HEK293T (cell line): ENCODE results near the gene SPTA1.

Source experiments
- ARNT ChIP-seq: fragments of 450-650 bp; IDR thresholded peaks from 2 replicates; pipeline ENCODE4 v1.6.1; 2017; ENCODE audit warnings: mild to moderate bottlenecking
- BHLHE40 ChIP-seq: fragments of 450-650 bp; IDR thresholded peaks from 2 replicates; pipeline ENCODE4 v1.6.1; 2016; ENCODE audit warnings: mild to moderate bottlenecking, moderate library complexity, borderline replicate concordance
- CTBP1 ChIP-seq: fragments of 450-650 bp; IDR thresholded peaks from 2 replicates; pipeline ENCODE4 v1.6.1; 2016; ENCODE audit warnings: borderline replicate concordance
- FOXK2 ChIP-seq: fragments of 450-650 bp; IDR thresholded peaks from 2 replicates; pipeline ENCODE4 v1.6.1; 2016; ENCODE audit warnings: mild to moderate bottlenecking
- FOXM1 ChIP-seq: fragments of 450-650 bp; IDR thresholded peaks from 2 replicates; pipeline ENCODE4 v1.6.1; 2017; ENCODE audit warnings: mild to moderate bottlenecking, borderline replicate concordance
- L3MBTL2 ChIP-seq: fragments of 450-650 bp; conservative IDR thresholded peaks from 2 replicates; pipeline ENCODE4 v1.6.1; 2016; ENCODE audit warnings: mild to moderate bottlenecking
- LEF1 ChIP-seq: fragments of 450-650 bp; IDR thresholded peaks from 2 replicates; pipeline ENCODE4 v1.6.1; 2017; ENCODE audit warnings: mild to moderate bottlenecking, borderline replicate concordance
- SP1 ChIP-seq: fragments of 450-650 bp; IDR thresholded peaks from 2 replicates; pipeline ENCODE4 v1.6.1; 2017
- SUZ12 ChIP-seq: fragments of 450-650 bp; IDR thresholded peaks from 2 replicates; pipeline ENCODE4 v1.6.1; 2016; ENCODE audit warnings: mild to moderate bottlenecking
- ZNF384 ChIP-seq: fragments of 450-650 bp; IDR thresholded peaks from 2 replicates; pipeline ENCODE4 v1.6.1; 2016

- TF ChIP-seq SUZ12 (no peak), ZNF384 (no peak), L3MBTL2 (no peak), FOXM1 (no peak), ARNT (no peak), FOXK2 (no peak), BHLHE40 (no peak), SP1 (no peak), CTBP1 (no peak), LEF1 (no peak)
These were observed 45.2 kb upstream of the SPTA1 start for GRCh38 chr1:158731707-158732106.
